ENCODE results near the gene CHD3.
"Not testable (repeated sequence)": the region's sequence is repeated elsewhere in the genome, so short reads cannot be mapped to it uniquely, and the experiment has no call there.

CHD3 gene

DNA sequence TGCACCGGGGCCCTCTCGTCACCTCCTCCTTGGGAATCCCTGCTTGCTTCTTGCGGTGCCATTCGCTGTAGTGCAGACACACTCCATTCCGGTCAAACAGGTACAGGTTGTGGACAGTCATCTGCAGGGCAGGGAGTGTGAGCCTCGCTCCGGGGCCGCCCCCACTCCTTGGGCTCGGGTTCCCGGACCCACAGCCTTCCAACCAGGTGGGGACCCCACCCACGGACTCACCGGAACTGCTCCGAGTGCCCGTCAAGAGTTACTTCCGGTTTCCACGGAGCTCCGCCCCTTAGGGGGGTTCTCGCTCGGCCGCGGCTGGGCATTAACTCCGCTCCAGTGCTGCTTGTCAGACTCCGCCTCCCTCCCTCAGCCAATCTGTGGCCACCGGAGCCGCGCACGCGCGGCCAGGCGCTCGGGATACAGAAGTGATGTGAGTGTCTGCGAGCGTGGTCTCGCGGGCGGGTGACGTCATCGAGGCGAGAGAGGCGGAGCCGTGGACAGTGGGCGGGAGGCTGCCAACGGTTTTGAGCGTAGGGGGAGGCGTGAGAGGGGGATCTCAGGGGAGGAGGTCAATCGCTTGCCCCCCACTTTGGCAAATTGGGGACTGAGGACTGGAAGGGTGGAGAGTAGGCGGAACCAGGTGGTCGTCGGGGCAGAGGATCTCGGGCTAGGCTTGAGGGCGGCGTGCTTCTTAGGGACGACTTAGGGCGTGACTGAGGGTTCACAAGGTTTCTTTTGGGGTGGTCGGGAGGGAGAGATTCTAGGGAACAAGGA, 43.3 kb downstream of the CHD3 start, which contains the start of the genes CNTROB and TRAPPC1:
Gene CNTROB (plus strand): TSS at position 498 of the 774 bp plus-strand sequence. CDS start 874 bp downstream, outside the sequence.
Gene TRAPPC1 (minus strand): TSS at position 238 of the 774 bp plus-strand sequence. CDS start 117 bp downstream, at position 121.
- peak; percentile 98 to 99 for DNase-seq (ENCODE audit: low read depth in 2 of 2)

- no peak for DNase-seq (ENCODE audit: low read depth in 2 of 2)
These were observed 43.9 kb downstream of the CHD3 start for GRCh38 chr17:7932483-7932891.

DNA sequence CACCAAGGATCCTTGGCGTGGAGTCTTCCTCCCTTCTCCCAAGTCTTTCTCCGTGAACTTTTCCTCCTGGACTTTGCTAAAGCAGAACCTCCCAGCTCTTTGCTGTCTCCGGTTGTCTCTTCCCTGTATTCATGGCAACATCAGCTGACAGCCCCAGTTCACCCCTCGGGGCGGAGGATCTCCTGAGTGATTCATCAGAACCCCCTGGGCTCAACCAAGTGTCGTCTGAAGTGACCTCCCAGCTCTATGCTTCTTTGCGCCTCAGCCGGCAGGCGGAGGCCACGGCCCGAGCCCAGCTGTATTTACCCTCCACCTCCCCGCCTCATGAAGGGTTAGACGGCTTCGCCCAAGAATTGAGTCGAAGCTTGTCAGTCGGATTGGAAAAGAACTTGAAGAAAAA, 44.4 kb downstream of the CHD3 start:
- no peak for DNase-seq (ENCODE audit: low read depth in 2 of 2)

GRCh38 chr17:7935859-7936258, 47.3 kb downstream of the CHD3 start:
- no peak for DNase-seq (ENCODE audit: low read depth in 2 of 2)

DNA sequence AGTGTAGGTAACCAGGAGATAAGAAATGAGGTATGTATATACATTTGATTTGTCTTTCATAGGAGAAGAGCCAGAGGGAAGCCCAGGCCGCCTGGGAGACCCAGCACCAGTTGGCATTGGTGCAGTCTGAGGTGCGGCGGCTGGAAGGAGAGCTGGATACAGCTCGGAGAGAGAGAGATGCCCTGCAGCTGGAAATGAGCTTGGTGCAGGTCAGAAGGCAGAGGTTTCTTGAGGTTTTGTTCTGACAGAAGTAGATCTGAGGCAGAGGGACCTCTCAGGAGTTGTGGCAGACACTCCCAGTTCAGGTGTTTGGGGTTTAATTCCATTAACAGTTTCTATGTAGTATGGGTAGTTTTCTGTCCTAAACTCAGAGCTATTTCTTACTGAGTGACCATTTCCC, 51.4 kb downstream of the CHD3 start:
- no peak for DNase-seq (ENCODE audit: low read depth in 2 of 2)

DNA sequence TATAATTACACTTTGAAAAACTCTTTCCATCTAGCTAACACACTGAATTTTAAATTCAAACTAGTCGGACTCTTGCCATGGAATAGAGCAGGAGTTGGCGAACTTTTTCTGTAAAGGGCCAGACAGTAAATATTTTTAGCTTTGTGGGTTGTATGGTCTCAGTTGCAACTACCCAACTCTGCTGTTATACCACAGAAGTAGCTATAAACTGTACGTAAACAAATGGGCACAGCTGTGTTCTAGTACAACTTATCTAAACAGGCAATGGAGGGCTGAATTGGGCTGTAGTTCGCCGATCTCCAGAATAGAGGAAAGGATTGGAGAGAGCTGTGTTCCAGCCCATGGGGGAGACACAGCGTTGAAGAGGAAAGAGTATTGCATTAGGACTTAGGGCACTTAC, 52.2 kb downstream of the CHD3 start:
- no peak for DNase-seq (ENCODE audit: low read depth in 2 of 2)

GRCh38 chr17:7943291-7943690, 54.7 kb downstream of the CHD3 start:
- no peak for DNase-seq (ENCODE audit: low read depth in 2 of 2)

GRCh38 chr17:7944326-7944725, 55.7 kb downstream of the CHD3 start:
- no peak for DNase-seq (ENCODE audit: low read depth in 2 of 2)

- DNase-seq (ENCODE audit: low read depth in 2 of 2): no peak
These were observed 57.1 kb downstream of the CHD3 start for GRCh38 chr17:7945651-7946050.

DNA sequence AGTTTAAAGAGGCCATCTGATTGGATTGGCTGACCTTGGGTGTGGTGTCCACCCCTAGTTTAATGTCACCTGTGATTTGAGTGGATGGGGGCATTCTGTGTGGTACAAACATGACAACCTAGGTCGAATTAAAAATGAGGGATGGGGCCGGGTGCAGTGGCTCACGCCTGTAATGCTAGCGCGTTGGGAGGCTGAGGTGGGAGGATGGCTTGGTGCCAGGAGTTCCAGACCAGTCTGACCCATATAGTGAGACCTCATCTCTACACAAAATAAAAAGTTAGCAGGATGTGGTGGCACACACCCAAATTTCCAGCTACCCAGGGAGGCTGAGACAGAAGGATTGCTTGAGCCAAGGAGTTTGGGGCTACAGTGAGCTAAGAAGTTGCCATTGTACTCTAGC, 57.9 kb downstream of the CHD3 start:
- no peak for DNase-seq (ENCODE audit: low read depth in 2 of 2)

DNA sequence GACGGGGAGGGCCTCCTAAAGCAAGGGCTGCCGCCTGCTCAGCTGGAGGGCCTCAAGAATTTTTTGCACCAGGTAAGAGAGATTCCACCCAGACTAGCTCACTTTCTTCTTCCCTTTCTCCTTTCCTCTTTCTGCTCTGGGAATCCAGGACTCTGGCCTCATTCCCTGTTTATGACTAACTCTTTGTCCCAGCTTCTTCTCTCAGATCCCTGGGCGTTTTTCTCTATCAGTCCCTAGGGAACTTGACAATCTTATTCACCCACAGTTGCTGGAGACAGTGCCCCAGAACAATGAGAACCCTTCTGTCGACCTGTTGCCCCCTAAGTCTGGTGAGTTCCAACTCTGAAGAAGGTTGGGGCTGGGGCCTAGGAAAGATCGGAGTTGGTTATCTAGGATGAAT, 59.1 kb downstream of the CHD3 start:
- no peak for DNase-seq (ENCODE audit: low read depth in 2 of 2)

- DNase-seq (ENCODE audit: low read depth in 2 of 2): no peak
These were observed 62.0 kb downstream of the CHD3 start for GRCh38 chr17:7950578-7950977.

DNA sequence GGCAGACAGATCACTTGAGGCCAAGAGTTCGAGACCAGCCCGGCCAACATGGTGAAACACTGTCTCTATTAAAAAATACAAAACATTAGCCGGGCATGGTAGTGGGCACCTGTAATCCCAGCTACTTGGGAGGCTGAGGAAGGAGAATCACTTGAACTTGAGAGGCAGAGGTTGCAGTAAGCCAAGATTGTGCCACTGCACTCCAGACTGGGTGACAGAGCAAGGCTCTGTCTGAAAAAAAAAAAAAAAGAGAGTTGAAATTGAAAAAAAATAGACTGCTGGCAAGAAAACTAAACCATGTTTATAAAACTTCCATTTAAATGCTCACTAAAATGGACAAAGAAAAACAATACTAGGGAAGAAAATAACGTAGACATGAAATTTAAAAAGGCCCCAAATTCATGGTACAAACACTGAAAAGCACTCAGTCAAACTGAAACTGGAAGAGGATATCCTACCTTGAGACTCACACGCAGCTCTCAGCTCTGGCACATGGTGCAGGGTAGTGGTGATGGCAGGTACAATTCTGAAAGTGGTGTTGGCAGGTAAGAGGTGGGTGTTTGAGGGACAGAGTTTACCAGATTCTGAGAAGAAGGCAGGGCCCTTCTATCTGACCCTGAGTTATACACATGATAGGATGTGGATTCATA, 62.7 kb downstream of the CHD3 start:
- DNase-seq (ENCODE audit: low read depth in 2 of 2): peak in 1 of 2 donors; percentile 10

- not testable (repeated sequence) for DNase-seq (ENCODE audit: low read depth in 2 of 2)
These were observed 64.7 kb downstream of the CHD3 start for GRCh38 chr17:7953266-7953665.

DNA sequence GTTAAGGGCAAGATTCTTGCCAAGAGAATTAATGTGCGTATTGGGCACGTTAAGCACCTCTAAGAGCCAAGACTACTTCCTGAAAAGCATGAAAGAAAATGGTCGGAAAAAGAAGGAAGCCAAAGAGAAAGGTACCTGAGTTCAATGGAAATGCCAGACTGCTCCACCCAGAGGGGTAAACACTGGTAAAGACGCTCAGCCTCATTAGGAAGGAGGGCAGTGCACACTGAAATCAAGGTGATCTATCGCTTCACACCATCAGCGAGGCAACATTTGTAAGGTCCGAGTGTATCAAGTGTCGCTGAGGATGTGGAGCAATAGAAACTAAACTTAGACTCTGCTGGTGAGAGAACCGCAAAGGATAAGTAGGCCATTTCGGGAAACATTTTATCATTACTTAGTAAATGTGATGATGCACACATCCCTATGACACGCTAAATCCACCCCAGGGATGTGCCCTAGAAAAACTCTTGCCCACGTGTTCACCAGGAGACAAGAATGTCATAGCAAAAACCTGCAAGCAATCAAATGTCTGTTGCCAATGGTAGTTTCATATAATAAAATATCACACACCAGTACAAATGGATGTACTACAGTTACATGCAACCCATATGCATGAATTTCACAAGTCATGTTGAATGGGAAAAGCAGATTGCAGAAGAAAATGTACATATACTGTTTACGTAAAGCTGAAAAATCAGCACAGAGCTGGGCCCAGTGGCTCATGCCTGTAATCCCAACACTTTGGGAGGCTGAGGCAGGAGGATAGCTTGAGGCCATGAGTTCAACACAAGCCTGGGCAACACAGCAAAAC, 67.0 kb downstream of the CHD3 start:
- no peak for DNase-seq (ENCODE audit: low read depth in 2 of 2)

- DNase-seq (ENCODE audit: low read depth in 2 of 2): no peak
These were observed 67.8 kb downstream of the CHD3 start for GRCh38 chr17:7956228-7956965.

- no peak for DNase-seq (ENCODE audit: low read depth in 2 of 2)
These were observed 71.1 kb downstream of the CHD3 start for GRCh38 chr17:7959503-7960253.

DNA sequence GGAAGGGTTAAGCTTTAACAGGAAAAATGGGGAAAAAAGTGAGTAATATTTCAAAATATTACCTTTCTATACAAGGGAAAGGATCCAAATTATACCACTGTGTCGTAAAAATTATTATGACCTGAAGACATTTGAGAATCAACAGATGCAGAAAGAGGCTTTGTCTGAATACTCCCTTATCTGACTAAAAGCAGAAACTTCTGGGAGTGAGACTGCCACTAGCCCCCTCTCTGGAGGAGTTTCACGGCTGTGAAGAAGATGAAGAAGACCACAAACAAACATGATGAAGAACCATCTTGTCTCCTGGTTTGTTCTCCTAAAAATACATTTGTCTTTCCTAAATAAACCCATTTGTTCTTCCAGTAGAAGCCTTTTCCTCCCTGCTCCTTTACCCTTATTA, 72.8 kb downstream of the CHD3 start:
- DNase-seq (ENCODE audit: low read depth in 2 of 2): no peak
